Measurements from ENCODE around the gene RGS14.

DNA sequence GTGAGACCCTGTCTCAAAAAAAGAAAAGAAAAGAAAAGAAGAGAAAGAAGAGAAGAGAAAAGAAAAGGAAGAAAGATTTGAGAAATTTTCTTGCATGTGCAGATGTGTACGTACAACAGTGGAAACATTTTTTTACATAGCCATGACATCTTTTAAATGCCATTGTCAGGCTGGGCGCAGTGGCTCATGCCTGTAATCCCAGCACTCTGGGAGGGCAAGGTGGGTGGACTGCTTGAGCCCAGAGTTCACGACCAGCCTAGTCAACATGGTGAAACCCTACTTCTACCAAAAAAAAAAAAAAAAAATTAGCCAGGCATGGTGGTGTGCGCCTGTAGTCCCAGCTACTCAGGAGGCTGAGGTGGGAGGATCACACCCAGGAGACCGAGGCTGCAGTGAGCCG, 12.8 kb upstream of the RGS14 start:
- TF ChIP-seq, protein P1, sequence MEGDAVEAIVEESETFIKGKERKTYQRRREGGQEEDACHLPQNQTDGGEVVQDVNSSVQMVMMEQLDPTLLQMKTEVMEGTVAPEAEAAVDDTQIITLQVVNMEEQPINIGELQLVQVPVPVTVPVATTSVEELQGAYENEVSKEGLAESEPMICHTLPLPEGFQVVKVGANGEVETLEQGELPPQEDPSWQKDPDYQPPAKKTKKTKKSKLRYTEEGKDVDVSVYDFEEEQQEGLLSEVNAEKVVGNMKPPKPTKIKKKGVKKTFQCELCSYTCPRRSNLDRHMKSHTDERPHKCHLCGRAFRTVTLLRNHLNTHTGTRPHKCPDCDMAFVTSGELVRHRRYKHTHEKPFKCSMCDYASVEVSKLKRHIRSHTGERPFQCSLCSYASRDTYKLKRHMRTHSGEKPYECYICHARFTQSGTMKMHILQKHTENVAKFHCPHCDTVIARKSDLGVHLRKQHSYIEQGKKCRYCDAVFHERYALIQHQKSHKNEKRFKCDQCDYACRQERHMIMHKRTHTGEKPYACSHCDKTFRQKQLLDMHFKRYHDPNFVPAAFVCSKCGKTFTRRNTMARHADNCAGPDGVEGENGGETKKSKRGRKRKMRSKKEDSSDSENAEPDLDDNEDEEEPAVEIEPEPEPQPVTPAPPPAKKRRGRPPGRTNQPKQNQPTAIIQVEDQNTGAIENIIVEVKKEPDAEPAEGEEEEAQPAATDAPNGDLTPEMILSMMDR (IDR thresholded peaks at IDR 0.05; ENCODE audit: low read length), result no peak
- TF ChIP-seq EZH2 (optimal IDR thresholded peaks at IDR 0.05; ENCODE audit: low read depth, low read length) (no peak), EZH2phosphoT487 (IDR thresholded peaks at IDR 0.05; ENCODE audit: low read length) (no peak)

Data from MM.1S (cell line).